Measurements from ENCODE around the gene NEGR1. TPM values are rescaled to one million over a fixed set of nuclear protein-coding genes. Genes with fewer than 3 reads are reported as not detected.

Gene NEGR1
- total and polyA plus RNA-seq, 7 donors, result 0.69 to 69.2 (median 42.5) TPM

- intact Hi-C loops (cut with DNase I), result no loop called here
- Histone ChIP-seq H3K4me1 (no peaks in the 10 kb centered on the region), H3K27ac (no peak overlapping the region), H3K36me3 (no peaks in the 10 kb centered on the region), H3K4me3 (no peak overlapping the region), H3K27me3 (no peaks in the 10 kb centered on the region), H3K9me3 (peaks cover 0 to 2% (median 0%) of the 10 kb centered on the region in 4 donors)
- 44 to 81% methylated on average over 1 of the region's 1 CpG for WGBS, 2 donors
- TF ChIP-seq CTCF (IDR thresholded peaks at IDR 0.05), result no peak
- TF ChIP-seq POLR2AphosphoS5 (IDR thresholded peaks at IDR 0.05), result no peak
- no peak for TF ChIP-seq EP300 (IDR thresholded peaks at IDR 0.05)
- no peak for TF ChIP-seq POLR2A (IDR thresholded peaks at IDR 0.05)
- DNase-seq, result no peak
Measured at GRCh38 chr1:71698186-71698585, 584.2 kb downstream of the NEGR1 start.

- Histone ChIP-seq H3K4me1 (no peaks in the 10 kb centered on the region), H3K9me3 (no peaks in the 10 kb centered on the region), H3K36me3 (no peaks in the 10 kb centered on the region), H3K4me3 (no peak overlapping the region), H3K27me3 (no peaks in the 10 kb centered on the region), H3K27ac (no peak overlapping the region)
- intact Hi-C loops (cut with DNase I), result no loop called here
- 37 to 79% methylated on average over 1 of the region's 1 CpG for WGBS, 2 donors
- TF ChIP-seq POLR2AphosphoS5 (IDR thresholded peaks at IDR 0.05) (no peak), CTCF (IDR thresholded peaks at IDR 0.05) (no peak), POLR2A (IDR thresholded peaks at IDR 0.05) (no peak), EP300 (IDR thresholded peaks at IDR 0.05) (no peak)
- DNase-seq, result no peak
Measured at GRCh38 chr1:71695821-71696220, 586.5 kb downstream of the NEGR1 start.

DNA sequence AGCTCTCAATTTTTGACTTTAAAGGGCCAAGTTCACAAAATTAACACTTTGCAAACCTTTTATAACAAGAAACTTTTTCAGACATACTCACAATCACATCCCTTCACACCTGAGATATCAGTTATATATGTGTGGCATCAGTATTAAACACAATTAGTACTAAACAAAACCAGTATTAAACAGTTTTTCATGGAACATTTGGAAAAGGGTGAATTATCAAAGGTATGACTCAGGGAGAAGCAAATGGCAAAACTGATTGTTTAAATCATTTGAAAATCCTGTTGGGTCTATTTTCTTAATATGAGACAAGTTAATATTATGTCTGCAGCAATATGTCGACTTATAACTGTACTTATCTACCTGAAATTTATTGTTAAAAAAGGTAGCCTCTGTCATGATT, 587.3 kb downstream of the NEGR1 start:
- no peak for TF ChIP-seq POLR2AphosphoS5 (IDR thresholded peaks at IDR 0.05)
- no peak for TF ChIP-seq CTCF (IDR thresholded peaks at IDR 0.05)
- H3K27ac ChIP-seq, result no peak overlapping the region
- 89 to 94% methylated on average over 1 of the region's 1 CpG for WGBS, 2 donors
- no peaks in the 10 kb centered on the region for H3K9me3 ChIP-seq
- no peaks in the 10 kb centered on the region for H3K4me1 ChIP-seq
- H3K36me3 ChIP-seq, result no peaks in the 10 kb centered on the region
- intact Hi-C loops (cut with DNase I), result no loop called here
- H3K4me3 ChIP-seq, result no peak overlapping the region
- DNase-seq, result no peak
- H3K27me3 ChIP-seq, result no peaks in the 10 kb centered on the region

DNA sequence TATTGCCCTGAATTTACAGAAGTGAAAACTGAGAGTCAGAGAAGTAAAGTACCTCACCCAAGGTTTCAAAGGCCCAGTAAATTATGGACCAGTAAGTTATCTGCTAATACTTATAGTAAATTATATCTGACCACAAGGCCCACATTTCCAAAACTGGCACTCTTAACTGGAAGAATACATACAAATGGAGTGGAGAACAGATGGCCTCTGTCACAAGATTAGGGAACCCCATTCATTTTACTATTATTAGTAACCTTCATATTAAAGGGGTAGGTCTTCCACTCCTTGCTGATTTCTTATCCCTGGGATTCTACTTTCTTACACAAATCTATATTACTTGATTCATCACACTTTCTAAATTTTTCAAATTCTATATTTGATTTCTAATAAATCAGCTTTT, 588.8 kb downstream of the NEGR1 start:
- Histone ChIP-seq H3K27me3 (no peaks in the 10 kb centered on the region), H3K9me3 (no peaks in the 10 kb centered on the region), H3K4me3 (no peak overlapping the region), H3K36me3 (no peaks in the 10 kb centered on the region), H3K4me1 (no peaks in the 10 kb centered on the region), H3K27ac (no peak overlapping the region)
- intact Hi-C loops (cut with DNase I), result no loop called here
- TF ChIP-seq POLR2A (IDR thresholded peaks at IDR 0.05) (no peak), EP300 (IDR thresholded peaks at IDR 0.05) (no peak), POLR2AphosphoS5 (IDR thresholded peaks at IDR 0.05) (no peak), CTCF (IDR thresholded peaks at IDR 0.05) (no peak)
- no peak for DNase-seq

- no peak overlapping the region for H3K4me3 ChIP-seq
- H3K36me3 ChIP-seq, result no peaks in the 10 kb centered on the region
- TF ChIP-seq POLR2A (IDR thresholded peaks at IDR 0.05), result no peak
- no peak for TF ChIP-seq CTCF (IDR thresholded peaks at IDR 0.05)
- intact Hi-C loops (cut with DNase I), result no loop called here
- H3K27me3 ChIP-seq, result no peaks in the 10 kb centered on the region
- no peak overlapping the region for H3K27ac ChIP-seq
- no peaks in the 10 kb centered on the region for H3K9me3 ChIP-seq
- WGBS, 2 donors, result 92 to 93% methylated on average over 2 of the region's 2 CpGs
- DNase-seq, result no peak
- H3K4me1 ChIP-seq, result peaks cover 0 to 22% (median 14%) of the 10 kb centered on the region in 4 donors
Measured at GRCh38 chr1:71689635-71690034, 592.7 kb downstream of the NEGR1 start.
